H9 (cell line): ENCODE measurements around the gene PIN4. TPM values are rescaled to one million over a fixed set of nuclear protein-coding genes. Genes with fewer than 3 reads are reported as not detected.

Experiments used
- DNase-seq: peaks from one replicate; pipeline ENCODE4 v3.0.0-alpha.2; 2017
- H2AFZ ChIP-seq: one replicate; pipeline ENCODE4 v1.6.1; 2013; ENCODE audit warnings: mild to moderate bottlenecking, low read length, control low read depth, moderate library complexity
- H2AK5ac ChIP-seq: 2 replicates; pipeline ENCODE4 v1.6.1; 2013; ENCODE audit warnings: low read length, control low read depth, mixed read lengths; ENCODE audit not compliant: insufficient read length
- H2BK120ac ChIP-seq: one replicate; pipeline ENCODE4 v1.6.1; 2013; ENCODE audit warnings: low read depth, mild to moderate bottlenecking, low read length, control low read depth, inconsistent platforms; ENCODE audit not compliant: poor library complexity, severe bottlenecking
- H2BK12ac ChIP-seq: 2 replicates; pipeline ENCODE4 v1.6.1; 2013; ENCODE audit warnings: low read length, control low read depth, mixed read lengths, low read depth; ENCODE audit not compliant: insufficient read length
- H2BK15ac ChIP-seq: 2 replicates; pipeline ENCODE4 v1.6.1; 2013; ENCODE audit warnings: low read depth, low read length, control low read depth
- H2BK20ac ChIP-seq: one replicate; pipeline ENCODE4 v1.6.1; 2013; ENCODE audit warnings: low read depth, mild to moderate bottlenecking, low read length, control low read depth, inconsistent platforms; ENCODE audit not compliant: poor library complexity, severe bottlenecking
- H2BK5ac ChIP-seq: 2 replicates; pipeline ENCODE4 v1.6.1; 2013; ENCODE audit warnings: low read length, control low read depth, mixed read lengths; ENCODE audit not compliant: insufficient read length
- H3K14ac ChIP-seq: 2 replicates; pipeline ENCODE4 v1.6.1; 2013; ENCODE audit warnings: low read length, control low read depth; ENCODE audit not compliant: insufficient read depth
- H3K18ac ChIP-seq: 2 replicates; pipeline ENCODE4 v1.6.1; 2013; ENCODE audit warnings: low read depth, mild to moderate bottlenecking, mixed read lengths, low read length, control low read depth; ENCODE audit not compliant: insufficient read length
- H3K23ac ChIP-seq: 2 replicates; pipeline ENCODE4 v1.6.1; 2013; ENCODE audit warnings: low read length, control low read depth, mixed read lengths, low read depth; ENCODE audit not compliant: insufficient read length
- H3K23me2 ChIP-seq: 2 replicates; pipeline ENCODE4 v1.6.1; 2013; ENCODE audit warnings: low read depth, mild to moderate bottlenecking, mixed read lengths, low read length, control low read depth; ENCODE audit not compliant: insufficient read length, poor library complexity, severe bottlenecking
- H3K27ac ChIP-seq: 2 replicates; pipeline ENCODE4 v1.5.1; 2013; ENCODE audit warnings: low read length, control low read depth, mixed read lengths, low read depth; ENCODE audit not compliant: insufficient read length
- H3K27me3 ChIP-seq: 2 replicates; pipeline ENCODE4 v1.6.1; 2013; ENCODE audit warnings: low read length, control low read depth, inconsistent platforms; ENCODE audit not compliant: insufficient read depth
- H3K4ac ChIP-seq: 2 replicates; pipeline ENCODE4 v1.6.1; 2013; ENCODE audit warnings: low read depth, mild to moderate bottlenecking, control low read depth, inconsistent platforms, low read length, moderate library complexity
- H3K4me1 ChIP-seq: 2 replicates; pipeline ENCODE4 v1.6.1; 2013; ENCODE audit warnings: low read length, control low read depth, inconsistent platforms; ENCODE audit not compliant: insufficient read depth
- H3K4me2 ChIP-seq: 2 replicates; pipeline ENCODE4 v1.6.1; 2013; ENCODE audit warnings: low read length, control low read depth, mixed read lengths; ENCODE audit not compliant: insufficient read length, insufficient read depth
- H3K56ac ChIP-seq: 2 replicates; pipeline ENCODE4 v1.6.1; 2013; ENCODE audit warnings: low read depth, mild to moderate bottlenecking, mixed read lengths, low read length, control low read depth; ENCODE audit not compliant: insufficient read length
- H3K79me1 ChIP-seq: 2 replicates; pipeline ENCODE4 v1.6.1; 2013; ENCODE audit warnings: low read depth, mild to moderate bottlenecking, moderate library complexity, low read length, control low read depth, inconsistent platforms; ENCODE audit not compliant: insufficient read depth, poor library complexity, severe bottlenecking
- H3K79me2 ChIP-seq: 2 replicates; pipeline ENCODE4 v1.6.1; 2013; ENCODE audit warnings: low read length, control low read depth, inconsistent platforms; ENCODE audit not compliant: insufficient read depth
- H3K9ac ChIP-seq: 2 replicates; pipeline ENCODE4 v1.6.1; 2013; ENCODE audit warnings: low read length, control low read depth, mixed read lengths; ENCODE audit not compliant: insufficient read length; ENCODE audit errors: extremely low read depth
- H3K9me3 ChIP-seq: one replicate; pipeline ENCODE4 v1.6.1; 2013; ENCODE audit warnings: low read depth, low read length, inconsistent platforms; ENCODE audit not compliant: control insufficient read depth
- H3T11ph ChIP-seq: one replicate; pipeline ENCODE4 v1.6.1; 2013; ENCODE audit warnings: mild to moderate bottlenecking, low read length, control low read depth, inconsistent platforms
- H4K20me1 ChIP-seq: one replicate; pipeline ENCODE4 v1.6.1; 2013; ENCODE audit not compliant: control insufficient read depth, insufficient read length, insufficient read depth
- H4K5ac ChIP-seq: 2 replicates; pipeline ENCODE4 v1.6.1; 2013; ENCODE audit warnings: low read depth, mild to moderate bottlenecking, mixed read lengths, low read length, control low read depth; ENCODE audit not compliant: insufficient read length
- H4K8ac ChIP-seq: replicated peaks from 2 replicates; pipeline ENCODE4 v1.6.1; 2013; ENCODE audit warnings: low read length, control low read depth, mixed read lengths, low read depth; ENCODE audit not compliant: insufficient read length
- H4K91ac ChIP-seq: 2 replicates; pipeline ENCODE4 v1.6.1; 2013; ENCODE audit warnings: low read depth, mild to moderate bottlenecking, moderate library complexity, mixed read lengths, low read length, control low read depth; ENCODE audit not compliant: insufficient read length
- H3K27ac Mint-ChIP-seq, 3 experiments: 2 replicates in 2 of 3; 3 replicates in 1 of 3; pipeline ENCODE4 v1.8.0; 2020 to 2021; ENCODE audit warnings: mixed read lengths in 3 of 3, mild to moderate bottlenecking in 1 of 3, moderate library complexity in 1 of 3
- H3K27me3 Mint-ChIP-seq: 2 replicates; pipeline ENCODE4 v1.8.0; 2021; ENCODE audit warnings: low read depth, mild to moderate bottlenecking, moderate library complexity, mixed read lengths
- H3K36me3 Mint-ChIP-seq, 3 experiments: 2 replicates in 2 of 3; 3 replicates in 1 of 3; pipeline ENCODE4 v1.8.0; 2020 to 2021; ENCODE audit warnings: low read depth in 3 of 3, mixed read lengths in 3 of 3; ENCODE audit not compliant: insufficient read depth in 1 of 3
- H3K4me1 Mint-ChIP-seq, 2 experiments: 2 replicates each; pipeline ENCODE4 v1.8.0; 2020; ENCODE audit warnings: mixed read lengths in 2 of 2
- H3K4me3 Mint-ChIP-seq, 2 experiments: 2 replicates in 1 of 2; 3 replicates in 1 of 2; pipeline ENCODE4 v1.8.0; 2020 to 2021; ENCODE audit warnings: mild to moderate bottlenecking in 2 of 2, mixed read lengths in 2 of 2, moderate library complexity in 1 of 2
- H3K9me3 Mint-ChIP-seq, 2 experiments: 2 replicates in 1 of 2; 3 replicates in 1 of 2; pipeline ENCODE4 v1.8.0; 2020; ENCODE audit warnings: mild to moderate bottlenecking in 2 of 2, mixed read lengths in 2 of 2, moderate library complexity in 1 of 2
- WGBS: extraction: QIAGEN DNeasy Blood & Tissue Kit; methylation state at CpG from one replicate; pipeline ENCODE4 v1.1.7; 2013; ENCODE audit warnings: missing lambda C conversion rate, low lambda C conversion rate, mixed read lengths; ENCODE audit not compliant: insufficient read length; ENCODE audit errors: extremely low coverage; 5-methylcytosine and 5-hydroxymethylcytosine counted together
- total RNA-seq: library from RNA; stranded (reverse); gene quantifications from 2 replicates; pipeline ENCODE4 v1.2.1, GENCODE V29; 2021
- TF ChIP-seq, protein P1 (sequence below): fragments of 200-600 bp; sonication (generic); conservative IDR thresholded peaks from 3 replicates; pipeline ENCODE4 v1.8.0; 2021; ENCODE audit warnings: antibody characterized with exemption, mild to moderate bottlenecking

Gene PIN4
- total RNA-seq, 1 experiment from 2014 or later: 16.3 TPM

DNA sequence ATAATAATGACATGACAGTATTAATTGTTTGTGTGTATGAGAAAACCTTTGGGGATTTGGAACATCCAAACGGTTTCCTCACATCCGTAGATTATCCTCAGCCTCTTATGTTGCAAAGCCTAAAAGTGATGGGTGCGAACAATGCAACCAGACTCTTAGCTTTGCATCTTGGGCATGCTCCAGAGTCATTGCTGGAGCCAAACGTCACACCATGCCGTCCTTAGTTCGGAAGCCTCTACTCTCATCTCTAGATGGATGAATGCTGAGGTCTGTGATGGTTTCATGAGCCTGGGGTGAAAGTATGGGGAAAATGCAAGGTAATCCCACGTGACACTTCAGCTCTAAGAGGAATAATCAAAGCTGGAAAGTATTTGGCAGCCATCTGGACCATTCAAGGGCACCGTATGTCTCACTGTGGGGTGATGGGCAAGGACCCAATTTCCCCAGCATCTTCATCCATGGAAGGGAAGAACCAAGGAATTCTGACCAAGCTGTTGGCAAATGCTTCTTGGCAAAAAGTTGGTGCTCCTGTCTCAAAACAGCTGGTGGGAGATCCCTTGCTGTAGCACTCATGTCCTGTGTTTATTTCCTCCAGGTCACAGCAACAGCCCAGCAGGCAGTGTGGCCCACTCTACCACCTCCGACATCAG lies 43.6 kb upstream of the PIN4 start:
- no peak overlapping the region for H2BK12ac ChIP-seq
- H3K27ac ChIP-seq: no peak overlapping the region
- H3K9me3 ChIP-seq: peaks cover 39% of the 10 kb centered on the region
- no peak overlapping the region for H2AFZ ChIP-seq
- no peak overlapping the region for H3K4me2 ChIP-seq
- TF ChIP-seq, protein P1, sequence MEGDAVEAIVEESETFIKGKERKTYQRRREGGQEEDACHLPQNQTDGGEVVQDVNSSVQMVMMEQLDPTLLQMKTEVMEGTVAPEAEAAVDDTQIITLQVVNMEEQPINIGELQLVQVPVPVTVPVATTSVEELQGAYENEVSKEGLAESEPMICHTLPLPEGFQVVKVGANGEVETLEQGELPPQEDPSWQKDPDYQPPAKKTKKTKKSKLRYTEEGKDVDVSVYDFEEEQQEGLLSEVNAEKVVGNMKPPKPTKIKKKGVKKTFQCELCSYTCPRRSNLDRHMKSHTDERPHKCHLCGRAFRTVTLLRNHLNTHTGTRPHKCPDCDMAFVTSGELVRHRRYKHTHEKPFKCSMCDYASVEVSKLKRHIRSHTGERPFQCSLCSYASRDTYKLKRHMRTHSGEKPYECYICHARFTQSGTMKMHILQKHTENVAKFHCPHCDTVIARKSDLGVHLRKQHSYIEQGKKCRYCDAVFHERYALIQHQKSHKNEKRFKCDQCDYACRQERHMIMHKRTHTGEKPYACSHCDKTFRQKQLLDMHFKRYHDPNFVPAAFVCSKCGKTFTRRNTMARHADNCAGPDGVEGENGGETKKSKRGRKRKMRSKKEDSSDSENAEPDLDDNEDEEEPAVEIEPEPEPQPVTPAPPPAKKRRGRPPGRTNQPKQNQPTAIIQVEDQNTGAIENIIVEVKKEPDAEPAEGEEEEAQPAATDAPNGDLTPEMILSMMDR: no peak
- no peaks in the 10 kb centered on the region for H3K79me1 ChIP-seq
- H4K91ac ChIP-seq: no peak overlapping the region
- Mint-ChIP-seq H3K27ac (no peak overlapping the region), H3K9me3 (peaks cover 79 to 82% of the 10 kb centered on the region in 2 experiments), H3K36me3 (peaks cover 26 to 46% (median 34%) of the 10 kb centered on the region in 3 experiments), H3K4me3 (no peak overlapping the region), H3K4me1 (no peaks in the 10 kb centered on the region), H3K27me3 (peaks cover 17% of the 10 kb centered on the region)
- no peak overlapping the region for H2AK5ac ChIP-seq
- H3K56ac ChIP-seq: no peak overlapping the region
- no peak overlapping the region for H3K4ac ChIP-seq
- no peak overlapping the region for H2BK15ac ChIP-seq
- WGBS: no CpG with 5 or more reads among the region's 9 CpGs
- H3K4me1 ChIP-seq: no peaks in the 10 kb centered on the region
- H3K18ac ChIP-seq: no peak overlapping the region
- no peaks in the 10 kb centered on the region for H4K20me1 ChIP-seq
- H2BK20ac ChIP-seq: no peak overlapping the region
- no peak overlapping the region for H4K5ac ChIP-seq
- H3K23me2 ChIP-seq: no peaks in the 10 kb centered on the region
- H3T11ph ChIP-seq: no peak overlapping the region
- H4K8ac ChIP-seq: no peak overlapping the region
- H2BK120ac ChIP-seq: no peak overlapping the region
- H3K23ac ChIP-seq: no peak overlapping the region
- no peak overlapping the region for H2BK5ac ChIP-seq
- no peak for DNase-seq
- H3K14ac ChIP-seq: no peak overlapping the region
- H3K79me2 ChIP-seq: no peaks in the 10 kb centered on the region
- no peak overlapping the region for H3K9ac ChIP-seq
- H3K27me3 ChIP-seq: no peaks in the 10 kb centered on the region
